IPS-20b (cell line): ENCODE results near the gene FOXP1.
"Not testable (repeated sequence)": the region's sequence is repeated elsewhere in the genome, so short reads cannot be mapped to it uniquely, and the experiment has no call there.

Experiments used
- H3K27ac ChIP-seq: one replicate; pipeline ENCODE4 v1.5.1; 2013; ENCODE audit warnings: low read length
- H3K27me3 ChIP-seq: 2 replicates; pipeline ENCODE4 v1.6.1; 2013; ENCODE audit warnings: mild to moderate bottlenecking, low read length, inconsistent platforms; ENCODE audit not compliant: insufficient read depth
- H3K36me3 ChIP-seq: 2 replicates; pipeline ENCODE4 v1.6.1; 2013; ENCODE audit warnings: low read depth, mild to moderate bottlenecking, inconsistent platforms, low read length, moderate library complexity; ENCODE audit not compliant: insufficient read depth
- H3K4me1 ChIP-seq: 2 replicates; pipeline ENCODE4 v1.6.1; 2013; ENCODE audit warnings: mild to moderate bottlenecking, control low read depth, inconsistent platforms, low read length, moderate library complexity; ENCODE audit not compliant: insufficient read depth
- H3K4me3 ChIP-seq: 2 replicates; pipeline ENCODE4 v1.5.1; 2013; ENCODE audit warnings: mild to moderate bottlenecking, low read length, inconsistent platforms
- H3K9ac ChIP-seq: 2 replicates; pipeline ENCODE4 v1.6.1; 2013; ENCODE audit warnings: low read depth, mild to moderate bottlenecking, inconsistent platforms, low read length, moderate library complexity
- H3K9me3 ChIP-seq: 2 replicates; pipeline ENCODE4 v1.6.1; 2013; ENCODE audit warnings: mild to moderate bottlenecking, low read depth, low read length, inconsistent platforms; ENCODE audit not compliant: insufficient read depth

The FOXP1 gene

GRCh38 chr3:71441925-71442651, 141.4 kb downstream of the FOXP1 start:
- Histone ChIP-seq H3K4me1 (no peaks in the 10 kb centered on the region; the same call in 1 of the 2 replicates), H3K9me3 (no peaks in the 10 kb centered on the region), H3K27ac (no peak overlapping the region), H3K9ac (no peak overlapping the region), H3K27me3 (no peaks in the 10 kb centered on the region), H3K36me3 (no peaks in the 10 kb centered on the region), H3K4me3 (no peak overlapping the region)

GRCh38 chr3:71441217-71441924, 142.2 kb downstream of the FOXP1 start:
- no peak overlapping the region for H3K27ac ChIP-seq
- no peak overlapping the region for H3K9ac ChIP-seq
- H3K9me3 ChIP-seq, result no peaks in the 10 kb centered on the region
- H3K4me1 ChIP-seq, result no peaks in the 10 kb centered on the region; the same call in 1 of the 2 replicates
- H3K36me3 ChIP-seq, result no peaks in the 10 kb centered on the region
- H3K4me3 ChIP-seq, result no peak overlapping the region
- H3K27me3 ChIP-seq, result no peaks in the 10 kb centered on the region

DNA sequence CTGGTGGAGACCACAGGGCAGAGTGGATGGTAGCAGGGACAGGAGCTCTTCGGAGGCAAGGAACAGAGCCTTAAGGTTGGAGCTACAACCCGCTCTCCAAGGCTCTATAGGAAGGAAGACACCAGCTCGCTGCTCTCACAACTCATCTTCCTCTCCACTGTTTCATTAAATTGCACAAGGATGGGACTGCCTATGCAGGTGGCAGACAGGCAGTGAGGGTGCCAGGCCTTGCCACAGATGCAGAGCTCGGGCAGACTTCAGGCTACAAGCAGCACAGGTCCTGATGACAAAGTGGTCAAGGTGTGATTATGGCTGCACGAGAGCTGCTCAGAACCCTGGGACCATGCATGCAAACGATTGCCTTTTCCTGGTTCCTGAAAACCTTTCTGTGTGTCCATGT, 144.6 kb downstream of the FOXP1 start:
- Histone ChIP-seq H3K36me3 (no peaks in the 10 kb centered on the region), H3K27ac (no peak overlapping the region), H3K4me3 (no peak overlapping the region), H3K9ac (no peak overlapping the region), H3K4me1 (no peaks in the 10 kb centered on the region; the same call in 1 of the 2 replicates), H3K27me3 (no peaks in the 10 kb centered on the region), H3K9me3 (no peaks in the 10 kb centered on the region)

DNA sequence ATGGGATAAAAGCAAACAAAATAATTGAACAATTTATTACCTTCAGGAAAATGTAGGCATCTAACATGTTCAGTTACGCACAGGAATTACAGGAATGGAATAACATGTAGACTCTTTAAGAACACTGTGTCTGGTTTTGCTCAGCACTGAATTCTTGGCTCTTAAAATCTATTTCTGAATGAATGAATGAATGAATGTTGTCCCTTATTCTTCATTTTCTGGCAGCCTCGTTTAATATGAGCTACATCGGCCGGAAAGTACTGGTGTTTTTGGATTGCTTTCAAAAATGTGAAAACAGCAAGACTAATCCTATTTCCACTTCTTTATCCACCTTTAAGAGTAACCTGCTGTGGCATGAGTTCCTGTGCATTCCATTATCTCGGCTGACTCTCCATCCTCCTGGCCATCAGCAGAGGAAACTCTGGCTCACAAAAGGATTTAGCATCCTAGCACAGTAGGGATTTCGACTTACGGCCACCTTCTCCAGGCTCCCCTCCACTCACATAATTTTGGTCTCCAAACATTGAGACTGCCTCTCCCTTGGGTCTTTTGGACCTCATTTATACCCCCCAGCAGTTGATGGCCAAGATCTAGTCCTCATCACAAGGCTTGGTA, 145.3 kb downstream of the FOXP1 start:
- Histone ChIP-seq H3K27me3 (no peaks in the 10 kb centered on the region), H3K4me3 (no peak overlapping the region), H3K4me1 (no peaks in the 10 kb centered on the region; the same call in 1 of the 2 replicates)

GRCh38 chr3:71436337-71436736, 147.2 kb downstream of the FOXP1 start:
- H3K4me3 ChIP-seq, result no peak overlapping the region
- H3K4me1 ChIP-seq, result no peaks in the 10 kb centered on the region; the same call in 1 of the 2 replicates
- H3K27ac ChIP-seq, result no peak overlapping the region
- H3K9ac ChIP-seq, result no peak overlapping the region
- H3K9me3 ChIP-seq, result no peaks in the 10 kb centered on the region
- H3K36me3 ChIP-seq, result no peaks in the 10 kb centered on the region
- no peaks in the 10 kb centered on the region for H3K27me3 ChIP-seq

More for the DNA sequence above, 145.3 kb downstream of the FOXP1 start:
- Histone ChIP-seq H3K9ac (no peak overlapping the region), H3K36me3 (no peaks in the 10 kb centered on the region), H3K9me3 (no peaks in the 10 kb centered on the region), H3K27ac (no peak overlapping the region)

DNA sequence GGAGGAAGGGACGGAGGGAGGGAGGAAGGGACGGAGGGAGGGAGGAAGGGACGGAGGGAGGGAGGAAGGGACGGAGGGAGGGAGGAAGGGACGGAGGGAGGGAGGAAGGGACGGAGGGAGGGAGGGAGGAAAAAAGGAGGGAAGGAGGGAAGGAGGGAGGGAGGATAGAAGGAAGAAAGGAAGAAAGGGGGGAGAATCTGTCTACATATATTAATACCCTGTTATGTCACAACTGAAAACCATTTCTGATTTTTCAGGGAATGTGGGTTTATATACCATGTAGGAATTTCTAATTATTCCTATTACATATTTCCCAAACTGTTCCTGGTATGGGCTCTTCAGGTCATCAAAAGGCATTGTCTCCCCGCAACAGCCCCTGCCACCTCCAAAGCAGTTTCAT, 147.7 kb downstream of the FOXP1 start:
- not testable (repeated sequence) for H3K27ac ChIP-seq, H3K36me3 ChIP-seq, H3K4me1 ChIP-seq, H3K4me3 ChIP-seq, H3K9me3 ChIP-seq, H3K27me3 ChIP-seq, H3K9ac ChIP-seq

GRCh38 chr3:71433631-71434030, 149.9 kb downstream of the FOXP1 start:
- H3K4me1 ChIP-seq, result peaks cover 14% of the 10 kb centered on the region
- no peak overlapping the region for H3K27ac ChIP-seq
- no peak overlapping the region for H3K9ac ChIP-seq
- no peak overlapping the region for H3K4me3 ChIP-seq
- no peaks in the 10 kb centered on the region for H3K36me3 ChIP-seq
- no peaks in the 10 kb centered on the region for H3K27me3 ChIP-seq
- H3K9me3 ChIP-seq, result no peaks in the 10 kb centered on the region

- Histone ChIP-seq H3K4me3 (no peak overlapping the region), H3K36me3 (no peaks in the 10 kb centered on the region), H3K4me1 (peaks cover 14% of the 10 kb centered on the region), H3K27me3 (no peaks in the 10 kb centered on the region), H3K9ac (no peak overlapping the region), H3K9me3 (no peaks in the 10 kb centered on the region), H3K27ac (no peak overlapping the region)
Measured at GRCh38 chr3:71432044-71432975, 151.2 kb downstream of the FOXP1 start.

DNA sequence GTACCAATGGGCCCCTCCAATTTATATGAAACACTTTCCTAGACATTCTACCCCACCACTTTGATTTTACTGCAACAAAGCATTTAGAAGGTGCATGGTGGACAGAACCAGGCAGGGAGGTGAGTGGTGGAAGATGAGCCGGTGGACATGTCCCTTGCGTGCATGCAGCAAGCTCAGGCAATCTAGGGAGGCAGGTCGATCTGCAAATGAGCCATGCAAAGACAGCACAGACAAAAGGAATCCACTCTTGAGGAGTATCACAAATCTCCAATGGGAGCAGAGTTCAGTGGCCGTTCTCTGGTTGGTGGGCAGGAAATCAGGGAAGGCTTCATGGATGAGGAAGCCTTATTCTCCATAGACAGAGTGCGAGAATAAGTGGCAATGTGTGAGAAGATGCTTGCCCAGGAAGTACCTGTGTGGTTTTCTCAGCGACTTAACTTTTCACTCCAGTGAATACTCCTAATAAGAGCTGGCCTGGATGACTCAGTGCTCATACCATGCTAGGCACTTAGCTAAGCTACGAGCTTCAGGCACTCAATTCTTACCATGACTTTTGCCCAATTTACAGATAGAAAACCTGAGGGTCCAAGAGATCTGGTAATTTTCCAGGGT, 152.5 kb downstream of the FOXP1 start:
- no peaks in the 10 kb centered on the region for H3K27me3 ChIP-seq
- peaks cover 14% of the 10 kb centered on the region for H3K4me1 ChIP-seq
- no peak overlapping the region for H3K4me3 ChIP-seq
- no peak overlapping the region for H3K9ac ChIP-seq
- no peak overlapping the region for H3K27ac ChIP-seq
- H3K9me3 ChIP-seq, result no peaks in the 10 kb centered on the region
- no peaks in the 10 kb centered on the region for H3K36me3 ChIP-seq

DNA sequence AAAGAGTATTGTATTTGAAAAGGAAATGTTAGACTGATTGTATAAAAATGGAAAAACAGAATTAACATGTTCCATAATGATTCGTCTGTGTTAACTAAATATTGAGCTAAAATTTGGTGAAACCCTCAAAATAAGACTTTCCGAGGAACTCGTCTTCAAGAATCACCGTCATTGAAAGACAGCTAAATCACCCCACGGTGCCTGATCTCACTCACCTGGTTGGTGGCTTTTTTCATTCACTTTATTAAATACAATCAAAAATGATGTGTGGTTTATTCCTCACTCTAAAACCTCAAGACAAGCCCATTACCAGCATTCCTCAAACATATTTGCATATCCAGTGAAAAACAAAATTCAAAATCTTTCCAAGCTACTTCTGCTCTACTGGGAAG, 153.9 kb downstream of the FOXP1 start:
- no peaks in the 10 kb centered on the region for H3K36me3 ChIP-seq
- H3K27me3 ChIP-seq, result no peaks in the 10 kb centered on the region
- no peak overlapping the region for H3K27ac ChIP-seq
- H3K9me3 ChIP-seq, result no peaks in the 10 kb centered on the region
- no peak overlapping the region for H3K9ac ChIP-seq
- H3K4me1 ChIP-seq, result peaks cover 14% of the 10 kb centered on the region
- H3K4me3 ChIP-seq, result no peak overlapping the region
